Medulla oblongata (tissue), 1 donor: ENCODE measurements around the gene DNAJC15.
A peak's percentile ranks its signal among the peaks of the same experiment; 100 is the strongest.

Source experiments
- DNase-seq: peaks from one replicate; pipeline ENCODE4 v3.0.0-alpha.2; 2015; ENCODE audit errors: extremely low spot score

Gene DNAJC15

DNA sequence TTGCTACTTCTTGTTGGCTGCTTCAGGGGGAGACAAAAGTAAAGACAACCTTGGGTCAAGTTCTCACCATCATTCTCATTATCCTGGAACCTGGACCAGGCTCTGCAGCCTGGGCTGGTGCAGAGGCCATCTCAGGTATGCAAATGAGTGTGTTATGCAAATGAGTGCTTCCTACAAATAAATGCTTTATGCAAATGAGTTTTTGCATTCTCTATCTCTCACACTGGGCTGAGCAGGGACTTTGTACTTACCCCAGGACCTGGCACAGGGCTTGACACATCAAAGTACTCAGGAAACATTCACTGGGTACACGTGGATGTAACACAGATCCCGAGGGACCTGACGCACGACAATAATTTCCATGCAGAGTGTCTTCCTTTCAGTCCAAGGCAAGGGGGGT is 103.0 kb downstream of the DNAJC15 start:
- no peak for DNase-seq

DNA sequence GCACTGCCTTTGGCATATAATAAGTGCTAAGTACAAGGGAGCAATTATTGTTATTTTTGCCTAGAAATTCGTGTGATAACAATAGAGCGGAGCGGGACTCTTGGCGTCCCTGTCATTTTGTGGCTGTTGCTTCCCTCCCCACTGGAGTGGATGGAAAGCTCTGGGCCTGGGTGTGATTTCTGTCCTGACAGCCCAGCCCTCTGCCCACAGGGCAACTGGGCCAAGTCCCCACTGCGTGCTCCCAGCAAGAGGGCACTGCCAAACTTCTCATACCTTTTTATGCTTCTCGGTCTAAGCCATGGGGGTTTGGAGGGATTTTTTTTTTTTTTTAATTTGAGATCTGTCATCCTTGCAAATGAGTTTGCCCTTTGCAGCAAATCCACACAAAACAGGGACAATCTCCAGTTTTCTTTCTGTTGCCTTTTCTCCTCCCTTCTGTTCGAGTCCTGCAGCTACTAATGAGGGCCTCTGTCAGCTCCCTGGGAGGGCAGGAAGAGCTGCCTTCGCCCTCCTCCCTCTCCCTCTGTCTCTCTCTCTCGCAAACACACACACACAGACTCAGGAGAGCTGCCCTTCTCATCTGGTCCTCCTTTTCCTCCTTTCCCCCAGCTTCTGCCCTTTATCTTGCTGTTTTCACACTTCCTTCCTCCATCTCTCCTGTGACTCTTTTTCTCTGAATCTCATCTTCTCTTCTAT is 103.9 kb downstream of the DNAJC15 start:
- no peak for DNase-seq

DNA sequence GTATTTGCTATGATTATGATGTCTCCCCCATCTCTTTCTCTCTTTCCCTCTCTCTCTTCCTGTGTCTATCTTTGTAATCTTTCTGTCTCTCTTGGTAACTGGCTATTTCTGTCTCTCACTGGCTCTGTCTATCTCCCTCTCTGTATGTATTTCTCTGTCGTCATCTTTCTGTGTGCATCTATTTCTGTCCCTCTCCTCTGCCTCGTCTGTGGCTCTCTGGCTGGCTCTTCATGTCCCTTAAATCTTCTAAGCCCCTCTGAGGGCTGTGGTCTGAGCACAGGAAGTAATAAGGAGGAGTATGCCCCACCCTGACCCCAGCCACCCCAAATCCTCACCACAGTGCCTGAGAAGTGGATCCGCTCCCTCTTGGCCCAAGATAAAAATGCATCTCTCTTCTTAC is 104.4 kb downstream of the DNAJC15 start:
- DNase-seq = no peak

DNA sequence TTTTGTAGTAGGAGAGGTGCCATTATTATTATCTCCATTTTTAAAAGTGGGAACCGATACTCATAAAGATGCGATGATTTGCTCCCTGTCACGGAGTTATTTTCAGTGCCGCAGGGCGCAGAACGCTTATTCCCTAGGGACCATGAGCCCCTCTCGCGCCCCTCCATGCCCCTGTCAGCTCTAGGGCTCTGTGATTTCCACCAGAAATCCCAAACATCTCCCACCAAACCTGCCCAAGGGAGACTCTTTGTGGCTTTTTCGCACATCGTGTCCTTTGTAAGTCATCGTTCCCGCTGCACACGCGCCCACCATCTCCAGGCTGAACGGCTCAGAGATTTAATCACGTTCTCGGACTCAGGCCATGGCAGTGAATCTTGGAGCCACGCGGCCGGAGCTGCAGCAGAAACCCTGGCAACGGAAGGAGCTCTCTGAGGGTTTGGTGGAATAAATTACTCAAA is 105.1 kb downstream of the DNAJC15 start:
- no peak for DNase-seq

DNA sequence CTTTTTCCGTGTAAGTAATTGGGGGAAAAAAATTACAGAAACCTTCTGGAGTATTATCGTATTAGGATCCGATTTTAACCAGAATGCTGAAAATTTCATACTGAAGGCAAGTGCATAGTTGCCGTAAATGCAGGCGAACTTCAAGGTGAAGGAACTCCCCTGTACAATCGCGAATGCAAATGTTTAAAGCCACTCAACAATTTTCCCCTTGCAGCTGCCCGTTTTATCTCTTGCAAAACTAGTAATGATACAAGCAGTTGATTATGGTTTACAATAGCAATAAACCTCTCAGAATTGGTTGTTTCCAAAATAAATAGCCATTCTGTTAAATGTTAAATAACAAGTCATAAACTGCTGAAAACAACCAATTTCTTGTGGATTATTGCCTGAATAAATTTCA is 105.7 kb downstream of the DNAJC15 start:
- no peak for DNase-seq

DNA sequence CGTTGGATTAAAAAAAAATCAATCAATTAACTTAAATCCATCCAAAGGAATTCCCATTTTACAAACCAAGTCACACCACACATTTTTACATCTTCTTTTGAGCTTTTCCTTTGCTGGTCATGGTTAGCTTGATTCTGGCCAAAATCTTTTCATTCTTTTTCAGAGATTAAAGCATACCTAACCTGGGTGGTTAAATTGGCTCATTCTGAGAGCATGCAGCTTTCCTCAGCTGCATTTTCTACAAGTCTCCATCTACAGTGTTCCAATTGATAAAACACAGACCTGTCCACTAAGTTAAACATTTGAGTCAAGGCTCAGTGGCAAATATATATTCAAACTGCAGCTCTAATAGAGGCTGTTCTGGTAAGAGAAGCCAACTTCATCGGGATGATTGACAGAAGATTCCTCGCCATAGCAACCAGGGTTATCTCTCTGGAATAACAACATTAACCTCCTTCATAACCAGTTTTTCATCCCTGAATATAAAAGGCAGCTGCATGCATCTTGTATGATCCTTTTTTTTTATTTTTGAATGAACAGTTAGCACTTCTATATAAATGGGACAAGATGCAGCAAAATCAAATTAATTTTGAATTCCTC is 106.2 kb downstream of the DNAJC15 start:
- no peak for DNase-seq

DNA sequence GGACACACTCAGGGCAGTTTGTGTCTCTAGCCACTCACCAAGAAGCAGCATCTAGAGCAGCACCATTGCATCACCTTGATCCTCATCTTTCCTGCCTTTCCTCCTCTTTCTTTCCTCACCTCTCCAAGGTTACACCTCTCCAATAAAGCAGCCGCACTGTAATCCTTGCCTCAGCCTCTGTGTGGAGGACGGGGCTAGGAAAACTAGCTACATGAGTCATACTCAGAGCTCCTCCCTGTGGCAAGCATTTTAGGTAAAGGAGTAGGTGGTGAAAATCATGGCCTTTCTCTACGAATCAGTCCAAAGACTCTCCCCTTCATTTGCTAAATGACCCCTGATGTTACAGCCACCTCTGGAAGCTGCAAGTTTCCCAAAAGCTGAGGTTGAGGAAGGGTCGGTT is 108.9 kb downstream of the DNAJC15 start:
- no peak for DNase-seq

DNA sequence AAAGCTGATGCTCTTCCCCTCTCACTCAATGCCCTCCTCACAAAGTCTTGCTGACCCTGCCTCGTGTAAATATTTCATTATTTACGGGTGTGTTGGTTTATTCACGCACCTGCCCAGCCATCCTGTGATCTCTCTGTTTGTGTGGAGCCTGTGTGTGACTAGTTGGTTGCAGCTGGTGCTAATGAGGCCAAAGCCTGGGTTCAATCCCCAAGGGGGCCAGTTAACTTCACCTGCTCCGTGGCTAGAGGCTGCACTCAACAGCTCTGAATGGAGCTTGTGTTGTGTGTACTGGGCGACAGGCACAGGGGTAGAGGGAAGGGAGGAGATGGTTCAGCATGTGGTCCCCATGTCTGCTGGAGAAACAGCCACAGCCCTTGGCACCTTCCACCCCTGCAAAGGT is 109.5 kb downstream of the DNAJC15 start:
- no peak for DNase-seq

DNA sequence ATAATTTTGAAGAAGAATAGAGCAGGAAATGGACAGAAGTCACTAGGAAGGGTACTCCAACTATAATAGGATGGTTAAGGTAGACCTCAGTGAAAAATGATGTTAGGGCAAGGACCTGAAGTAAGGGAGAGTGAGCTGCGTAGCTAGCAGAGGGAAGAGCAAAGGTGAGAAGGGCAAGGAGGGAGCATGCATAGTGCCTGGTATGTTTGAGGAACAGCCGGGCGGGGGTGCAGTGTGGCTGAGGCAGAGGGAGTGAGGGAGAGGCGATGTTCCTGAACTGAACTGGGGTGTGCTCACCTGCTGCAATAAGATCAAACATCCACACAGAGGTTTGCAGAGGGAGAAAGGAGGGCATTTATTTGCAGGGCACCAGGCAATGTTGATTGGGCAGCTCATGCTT is 110.4 kb downstream of the DNAJC15 start:
- DNase-seq = no peak

DNA sequence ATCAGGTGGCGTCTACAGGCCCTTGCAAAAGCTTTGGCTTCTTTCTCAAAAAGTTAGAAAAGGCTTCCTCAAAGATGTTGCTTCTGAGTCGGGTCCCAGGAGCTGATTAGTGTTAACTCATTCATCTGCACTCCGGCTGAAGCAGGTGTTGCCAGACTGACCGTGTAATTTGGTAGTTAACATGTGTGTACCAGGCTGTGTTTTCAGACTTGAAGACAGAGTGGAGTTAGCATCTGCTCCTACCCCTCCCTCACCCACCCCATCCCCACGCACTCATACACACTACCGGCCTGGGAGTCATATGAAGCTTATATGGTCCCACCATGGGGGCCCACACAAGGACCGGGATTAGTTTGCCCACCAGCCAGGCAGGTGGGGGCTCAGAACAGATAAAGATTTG is 111.5 kb downstream of the DNAJC15 start:
- DNase-seq = no peak

DNA sequence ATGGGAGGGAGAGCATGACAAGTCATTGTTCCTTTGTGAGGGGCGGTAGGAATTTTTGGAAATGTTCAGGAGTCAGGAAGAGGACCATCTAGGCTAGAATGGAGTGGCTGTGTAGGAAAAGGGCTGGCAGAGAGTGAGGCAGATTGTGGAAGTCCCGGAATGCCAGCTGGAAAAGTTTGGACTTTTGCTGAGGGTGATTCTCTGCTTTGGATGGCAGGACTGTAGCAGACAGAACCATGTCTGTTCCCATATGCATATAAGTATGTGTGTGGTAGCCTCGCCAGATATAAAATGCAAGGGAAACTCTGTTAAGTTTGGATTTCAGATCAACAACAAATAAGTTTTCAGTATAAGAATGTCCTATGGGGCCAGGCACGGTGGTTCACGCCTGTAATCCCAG is 112.1 kb downstream of the DNAJC15 start:
- no peak for DNase-seq

DNA sequence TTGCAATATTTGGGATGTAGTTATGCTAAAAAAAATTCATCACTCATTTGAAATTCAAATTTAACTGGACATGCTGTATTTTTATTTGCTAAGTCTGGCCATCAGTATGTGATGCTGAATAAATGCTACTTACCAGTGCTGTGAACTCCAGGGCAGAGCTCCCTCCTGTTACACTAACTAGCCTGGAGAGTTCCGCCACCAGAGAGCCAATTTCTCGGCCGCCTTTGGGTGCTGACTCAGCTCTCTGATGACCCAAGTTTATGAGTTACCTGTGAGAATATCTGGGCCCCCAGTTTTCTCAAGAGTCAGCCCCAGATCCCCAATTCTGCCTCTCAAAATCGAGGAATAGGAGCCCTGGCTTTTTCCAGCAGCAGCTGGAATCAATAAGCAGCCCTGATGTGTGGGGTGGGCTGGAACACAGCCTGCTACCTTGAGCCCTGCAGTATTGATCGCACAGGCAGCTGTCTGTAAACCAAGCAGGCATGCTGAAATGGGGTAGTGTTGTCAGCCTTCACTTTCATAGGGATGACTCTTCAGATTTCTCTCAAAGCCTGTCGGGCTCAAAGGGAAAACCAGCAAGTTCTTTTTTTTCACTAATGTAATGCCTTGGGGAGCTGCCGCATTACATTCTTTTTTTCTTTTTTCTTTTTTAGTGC is 113.7 kb downstream of the DNAJC15 start:
- DNase-seq = no peak

DNA sequence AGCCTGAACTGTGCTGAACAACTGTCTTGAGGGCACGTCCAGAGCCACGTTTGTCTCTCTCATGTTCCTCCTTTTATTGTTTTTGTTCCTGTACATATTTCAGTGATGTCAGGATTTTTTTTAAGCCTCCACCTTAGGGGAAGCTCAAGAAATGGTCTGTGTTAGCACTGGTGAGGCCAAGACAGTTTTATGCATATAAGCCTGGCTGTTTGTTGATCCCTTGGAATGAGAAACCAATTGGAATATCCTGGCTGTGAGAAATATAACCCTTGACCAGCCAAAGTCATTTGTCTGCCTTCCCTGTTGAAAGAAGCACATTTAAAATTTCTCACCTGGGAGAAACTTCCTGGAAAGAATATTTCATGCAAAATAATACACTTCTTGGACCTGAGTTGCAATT is 115.8 kb downstream of the DNAJC15 start:
- no peak for DNase-seq

DNA sequence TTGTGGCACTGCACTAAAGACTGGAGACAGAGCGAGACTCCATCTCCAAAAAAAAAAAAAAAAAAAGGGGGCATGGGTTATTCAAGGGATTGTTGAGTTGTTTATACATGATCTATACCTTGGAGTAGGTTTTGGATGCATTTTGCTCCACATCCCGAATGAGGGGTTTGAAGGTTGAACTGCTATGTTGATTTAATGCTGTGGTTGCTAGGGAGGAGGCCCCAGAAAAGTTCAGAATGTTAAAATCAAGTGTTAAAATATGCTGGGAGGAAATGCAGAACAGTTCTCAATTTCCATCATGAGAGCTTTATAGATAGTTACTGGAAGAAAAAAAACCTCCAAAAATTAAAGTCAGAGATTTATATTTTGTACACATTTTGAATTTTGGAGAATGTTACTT is 116.5 kb downstream of the DNAJC15 start:
- no peak for DNase-seq

DNA sequence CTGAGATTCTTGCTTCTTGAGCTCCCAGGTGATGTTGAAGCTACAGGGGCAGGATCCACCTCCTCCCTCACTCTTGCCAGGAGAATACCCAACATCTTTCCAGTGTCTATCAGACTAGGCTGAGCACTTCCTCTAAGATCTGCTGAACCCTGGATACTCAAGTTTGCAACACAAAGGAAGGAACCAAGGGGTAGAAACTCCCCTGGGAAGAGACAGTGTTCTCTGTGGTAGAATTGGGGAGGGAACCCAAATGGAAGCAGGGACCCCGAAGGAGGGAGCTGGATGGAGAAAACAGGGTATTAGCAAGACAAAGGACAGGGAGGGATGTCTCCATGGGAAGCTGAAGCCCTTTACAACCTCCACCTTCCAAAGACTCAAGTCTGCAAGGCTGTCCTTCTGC is 117.6 kb downstream of the DNAJC15 start:
- DNase-seq = no peak

DNA sequence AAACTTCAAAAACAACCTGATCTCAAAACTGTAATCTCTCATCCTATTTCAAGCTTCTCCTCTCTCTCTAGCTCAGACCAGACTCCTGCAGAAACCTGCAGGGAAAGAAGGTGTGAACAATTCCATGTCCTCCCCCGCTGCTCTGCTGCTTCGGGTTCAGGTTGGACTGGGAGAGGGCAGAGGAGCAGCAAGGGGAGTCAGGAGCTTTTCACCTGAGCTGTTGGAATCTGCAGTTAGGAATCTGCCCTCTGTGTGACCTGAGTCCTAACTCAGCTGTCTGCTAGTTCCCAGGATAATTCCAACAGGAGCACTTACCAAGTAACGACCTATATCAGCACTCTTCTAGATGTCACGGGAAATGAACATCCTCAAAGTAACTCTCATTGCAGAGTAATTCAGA is 118.3 kb downstream of the DNAJC15 start:
- no peak for DNase-seq

DNA sequence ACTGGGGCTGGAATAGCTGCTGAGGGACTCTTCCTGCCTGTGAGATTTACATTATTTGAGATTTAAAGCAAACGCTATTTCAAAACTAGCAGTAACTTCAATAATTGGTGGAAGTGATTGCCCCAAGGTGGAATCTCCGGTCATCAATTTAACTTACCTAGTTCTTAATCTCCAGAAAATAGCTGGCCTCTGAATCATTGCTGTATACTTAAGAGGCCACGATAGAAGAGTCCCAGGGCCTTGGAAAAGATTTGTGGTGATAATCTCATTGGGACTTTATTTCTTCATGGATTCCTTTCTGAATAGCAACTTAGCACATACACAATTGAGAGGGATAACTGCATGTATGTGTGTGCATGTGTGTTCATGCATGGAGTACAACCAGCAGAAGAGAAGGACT is 120.2 kb downstream of the DNAJC15 start:
- no peak for DNase-seq

DNA sequence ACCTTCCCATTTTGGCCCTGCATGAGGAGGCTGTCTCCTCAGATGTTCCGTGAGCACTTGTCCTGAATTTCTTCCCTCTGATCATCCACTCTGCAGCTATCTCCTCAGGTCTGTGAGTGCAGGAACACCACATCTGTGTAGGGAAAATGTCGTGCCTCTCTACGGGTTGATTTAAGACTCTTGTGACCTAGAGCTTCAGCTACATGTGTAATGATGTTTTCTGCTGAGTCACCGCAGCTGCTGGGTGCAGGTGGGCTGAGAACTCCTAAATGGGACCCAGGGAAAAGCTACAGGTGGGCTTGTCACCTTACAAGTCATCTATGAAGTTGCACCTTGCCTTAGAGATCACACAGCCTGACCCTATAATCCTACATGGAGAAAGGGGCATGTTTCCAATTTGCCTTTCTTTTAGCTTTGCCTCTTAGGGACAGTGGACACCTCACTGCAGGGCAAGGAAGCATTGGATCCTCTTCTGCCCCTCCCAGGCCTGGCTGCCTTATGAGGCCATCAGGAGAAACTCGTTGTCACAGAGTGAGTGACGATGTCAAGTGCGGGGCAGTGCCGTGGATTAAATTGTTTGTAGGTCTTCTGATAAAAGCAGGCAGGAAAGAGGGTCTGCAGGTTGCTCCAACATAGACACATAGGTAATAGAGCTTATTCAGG is 122.3 kb downstream of the DNAJC15 start:
- no peak for DNase-seq

DNA sequence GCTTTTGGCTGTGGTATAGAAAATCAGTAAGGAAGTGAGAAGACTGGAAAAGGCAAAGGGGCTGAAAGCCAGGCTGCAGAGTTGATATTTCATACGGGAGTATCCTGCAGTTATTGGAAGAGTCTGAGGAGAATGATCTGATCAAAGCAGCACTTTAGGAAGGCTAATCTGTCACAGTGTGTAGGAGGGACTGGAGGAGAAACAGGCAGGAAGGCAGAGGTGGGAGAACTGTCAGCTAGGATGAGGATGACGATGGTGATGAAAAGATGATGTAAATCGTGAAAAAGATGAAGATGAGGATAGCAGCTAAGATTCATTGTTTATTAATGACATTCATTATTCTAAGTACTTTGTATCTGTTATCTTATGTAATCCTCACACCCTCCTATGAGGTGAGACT is 123.0 kb downstream of the DNAJC15 start:
- no peak for DNase-seq

DNA sequence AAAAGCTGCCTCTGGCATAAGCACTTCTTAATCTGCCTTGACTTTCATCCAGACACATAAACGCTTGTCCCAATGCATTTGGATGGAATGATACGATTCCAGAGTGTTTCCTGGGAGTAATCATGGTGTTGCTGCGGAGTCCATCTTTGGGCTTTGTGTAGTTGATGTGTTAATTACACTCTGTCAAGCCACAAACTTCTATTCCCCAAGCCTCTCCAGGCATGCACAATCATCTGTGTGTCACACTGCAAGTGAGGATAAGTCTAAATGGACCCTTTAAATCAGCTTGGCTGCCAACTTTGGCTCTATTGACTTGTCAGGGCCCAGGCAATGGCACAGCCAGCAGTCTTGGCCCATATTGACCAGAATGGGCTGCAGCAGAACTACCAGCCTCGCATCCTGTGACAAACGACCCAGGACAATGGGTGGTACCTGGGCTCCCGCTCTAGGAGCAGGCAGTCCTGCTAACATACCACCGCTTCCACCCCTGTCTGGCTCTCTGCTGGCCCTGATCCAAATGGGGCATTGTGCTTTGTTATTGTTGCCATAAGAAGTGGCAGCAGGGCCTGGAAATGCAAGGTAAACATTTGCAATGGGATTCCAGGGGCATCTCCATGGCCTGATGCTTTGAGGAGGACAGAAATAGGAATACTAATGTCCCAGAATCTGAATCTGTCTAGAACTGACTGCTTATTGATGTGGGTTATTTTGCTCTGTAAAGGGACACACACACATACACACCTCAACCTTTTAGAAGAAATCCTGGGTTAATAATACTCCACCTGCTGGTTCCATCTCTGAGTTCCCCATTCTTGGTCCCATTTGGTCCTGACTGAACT is 127.2 kb downstream of the DNAJC15 start:
- DNase-seq = peak; percentile 26

DNA sequence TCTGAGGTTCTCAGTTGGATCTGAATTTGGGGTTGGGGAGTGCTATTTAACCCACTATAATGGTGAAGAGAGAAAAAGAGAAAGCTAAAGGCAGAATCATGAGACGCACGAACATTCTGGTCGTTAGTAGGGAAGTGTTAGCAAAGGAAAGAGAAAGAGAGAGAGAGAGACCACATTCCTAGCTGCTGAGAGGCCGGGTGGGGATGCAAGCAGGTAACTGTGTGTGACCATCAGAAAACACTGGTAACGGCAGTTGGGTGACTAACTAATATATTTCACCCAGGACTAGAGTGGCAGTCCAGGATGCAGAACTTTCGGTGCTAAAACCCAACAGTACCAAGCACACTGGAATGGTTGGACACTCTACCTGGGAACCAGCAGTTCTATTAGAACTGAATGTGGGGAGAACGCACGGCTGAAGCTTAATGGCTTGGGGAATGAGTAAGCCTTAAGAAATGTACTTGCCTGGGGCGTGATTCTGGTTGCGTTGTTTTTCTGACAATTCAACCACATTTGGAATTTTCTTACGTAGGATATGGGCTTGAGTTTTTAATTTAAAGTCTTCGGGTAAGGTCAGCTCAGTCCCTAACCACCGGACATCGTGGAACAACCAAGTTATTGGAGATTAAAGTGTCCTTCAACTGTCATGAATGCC is 130.2 kb downstream of the DNAJC15 start:
- no peak for DNase-seq
